Activated T-helper 1 cell treated with anti-CD3 and anti-CD28 coated beads, Interleukin-12 subunit alpha, Interleukin-12 subunit beta, Interleukin-2, Interleukin-4 antibody, amounts not matched to agents 30 ng/mL and 10 ng/mL and 1 ng/mL, durations not matched to agents 14 hours and 24 hours and 36 hours (primary cell): ENCODE measurements around the gene ELMOD3. TPM values are rescaled to one million over a fixed set of nuclear protein-coding genes. Genes with fewer than 3 reads are reported as not detected.

ENCODE experiments used
- DNase-seq: peaks from one replicate; pipeline ENCODE4 v3.0.0; 2021; ENCODE audit warnings: low spot score
- H3K27ac Mint-ChIP-seq: one replicate; pipeline ENCODE4 v1.8.0; 2021; ENCODE audit warnings: mild to moderate bottlenecking, mixed read lengths
- H3K27me3 Mint-ChIP-seq: one replicate; pipeline ENCODE4 v1.8.0; 2022; ENCODE audit warnings: mild to moderate bottlenecking, moderate library complexity, mixed read lengths; ENCODE audit not compliant: insufficient read depth
- H3K36me3 Mint-ChIP-seq: one replicate; pipeline ENCODE4 v1.8.0; 2021; ENCODE audit warnings: low read depth, mixed read lengths
- H3K4me1 Mint-ChIP-seq: one replicate; pipeline ENCODE4 v1.8.0; 2021; ENCODE audit warnings: low read depth, mixed read lengths
- H3K4me3 Mint-ChIP-seq: one replicate; pipeline ENCODE4 v1.8.0; 2021; ENCODE audit warnings: mild to moderate bottlenecking, moderate library complexity, mixed read lengths
- H3K9me3 Mint-ChIP-seq: one replicate; pipeline ENCODE4 v1.8.0; 2021; ENCODE audit warnings: mixed read lengths
- intact Hi-C: fragments of 100-400 bp; cut with micrococcal nuclease; formaldehyde crosslinking; loops from one replicate; pipeline ENCODE4 v1.15.1; 2024
- total RNA-seq: library from RNA; stranded (reverse); gene quantifications from 2 replicates; pipeline ENCODE4 v1.2.3, GENCODE V29; 2022

Gene ELMOD3
- total RNA-seq, 1 donor from 2014 or later: 15.9 TPM

DNA sequence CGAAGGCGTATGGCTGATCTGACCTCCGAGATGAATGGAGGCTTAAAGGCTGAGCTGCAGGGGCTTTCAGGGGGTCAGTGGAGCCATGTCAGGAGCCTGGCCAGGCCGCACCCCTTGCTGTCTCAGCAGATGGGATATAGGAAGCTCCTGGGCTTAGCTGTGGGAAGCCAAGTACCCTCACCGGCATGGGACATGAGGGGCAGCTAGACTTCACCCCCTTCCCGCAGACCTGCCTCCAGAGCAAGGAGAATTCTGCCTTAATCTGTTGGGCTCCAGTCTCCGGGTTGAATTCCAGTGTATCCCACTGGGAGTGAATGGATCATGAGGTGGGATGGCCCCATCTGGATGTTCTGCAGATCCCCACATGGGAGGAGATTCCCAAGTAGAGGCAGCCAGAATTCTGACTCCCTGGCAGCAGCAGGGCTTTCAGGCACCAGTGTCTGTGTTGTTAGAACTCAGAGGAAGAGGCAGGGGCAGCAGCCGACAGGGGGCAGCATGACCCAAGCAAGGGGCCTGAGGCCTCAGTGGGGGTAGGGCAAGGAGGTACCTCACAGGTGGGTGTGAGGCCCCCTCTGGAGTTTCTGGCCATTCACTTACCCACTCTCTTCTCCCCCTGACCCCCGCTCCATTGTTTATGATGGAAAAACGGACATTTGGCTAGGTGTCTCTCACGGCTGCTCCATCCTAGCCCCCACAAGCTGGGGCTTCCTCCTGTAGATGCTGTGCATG lies 36.5 kb downstream of the ELMOD3 start:
- no peaks in the 10 kb centered on the region for H3K9me3 Mint-ChIP-seq
- peak; percentile 54 for DNase-seq
- no peaks in the 10 kb centered on the region for H3K27me3 Mint-ChIP-seq
- no peak overlapping the region for H3K27ac Mint-ChIP-seq
- H3K4me1 Mint-ChIP-seq: peaks cover 21% of the 10 kb centered on the region
- intact Hi-C loops: loop anchor here (1.0 kb wide), 2 partner anchors 29 to 161 kb away; no protein-coding TSS in a partner anchor
- no peak overlapping the region for H3K4me3 Mint-ChIP-seq
- peaks cover 19% of the 10 kb centered on the region for H3K36me3 Mint-ChIP-seq

GRCh38 chr2:85393836-85394235 lies 39.3 kb downstream of the ELMOD3 start:
- Mint-ChIP-seq H3K4me3 (no peak overlapping the region), H3K9me3 (no peaks in the 10 kb centered on the region), H3K27me3 (no peaks in the 10 kb centered on the region), H3K4me1 (peaks cover 39% of the 10 kb centered on the region), H3K27ac (no peak overlapping the region), H3K36me3 (peaks cover 25% of the 10 kb centered on the region)
- intact Hi-C loops: no loop called here
- no peak for DNase-seq

GRCh38 chr2:85394261-85394681 lies 39.7 kb downstream of the ELMOD3 start:
- DNase-seq: no peak
- H3K27ac Mint-ChIP-seq: no peak overlapping the region
- H3K9me3 Mint-ChIP-seq: no peaks in the 10 kb centered on the region
- H3K4me3 Mint-ChIP-seq: no peak overlapping the region
- intact Hi-C loops: no loop called here
- H3K36me3 Mint-ChIP-seq: peaks cover 22% of the 10 kb centered on the region
- H3K27me3 Mint-ChIP-seq: no peaks in the 10 kb centered on the region
- peaks cover 39% of the 10 kb centered on the region for H3K4me1 Mint-ChIP-seq

GRCh38 chr2:85394976-85395375 lies 40.4 kb downstream of the ELMOD3 start:
- H3K4me3 Mint-ChIP-seq: no peak overlapping the region
- no peak for DNase-seq
- H3K36me3 Mint-ChIP-seq: peaks cover 16% of the 10 kb centered on the region
- no peaks in the 10 kb centered on the region for H3K9me3 Mint-ChIP-seq
- peaks cover 39% of the 10 kb centered on the region for H3K4me1 Mint-ChIP-seq
- H3K27ac Mint-ChIP-seq: no peak overlapping the region
- intact Hi-C loops: no loop called here
- no peaks in the 10 kb centered on the region for H3K27me3 Mint-ChIP-seq

- Mint-ChIP-seq H3K36me3 (peaks cover 20% of the 10 kb centered on the region), H3K4me3 (no peak overlapping the region), H3K4me1 (peaks cover 38% of the 10 kb centered on the region), H3K27ac (no peak overlapping the region), H3K27me3 (no peaks in the 10 kb centered on the region), H3K9me3 (no peaks in the 10 kb centered on the region)
- intact Hi-C loops: no loop called here
- no peak for DNase-seq
These were observed 41.4 kb downstream of the ELMOD3 start for GRCh38 chr2:85395912-85396475.

- Mint-ChIP-seq H3K36me3 (peaks cover 22% of the 10 kb centered on the region), H3K9me3 (no peaks in the 10 kb centered on the region), H3K4me1 (peaks cover 30% of the 10 kb centered on the region), H3K4me3 (no peak overlapping the region), H3K27ac (peak overlapping the region; percentile 52), H3K27me3 (no peaks in the 10 kb centered on the region)
- DNase-seq: no peak
- intact Hi-C loops: no loop called here
These were observed 42.2 kb downstream of the ELMOD3 start for GRCh38 chr2:85396531-85397470.

- DNase-seq: no peak
- Mint-ChIP-seq H3K27me3 (no peaks in the 10 kb centered on the region), H3K36me3 (peaks cover 27% of the 10 kb centered on the region), H3K4me1 (peaks cover 24% of the 10 kb centered on the region), H3K4me3 (no peak overlapping the region), H3K27ac (no peak overlapping the region), H3K9me3 (peaks cover 2% of the 10 kb centered on the region)
- intact Hi-C loops: no loop called here
These were observed 43.4 kb downstream of the ELMOD3 start for GRCh38 chr2:85397925-85398331.

GRCh38 chr2:85398426-85399182 lies 44.0 kb downstream of the ELMOD3 start:
- Mint-ChIP-seq H3K4me3 (no peak overlapping the region), H3K36me3 (peaks cover 29% of the 10 kb centered on the region), H3K27ac (no peak overlapping the region), H3K27me3 (no peaks in the 10 kb centered on the region), H3K4me1 (peaks cover 18% of the 10 kb centered on the region), H3K9me3 (peaks cover 7% of the 10 kb centered on the region)
- DNase-seq: no peak
- intact Hi-C loops: no loop called here

DNA sequence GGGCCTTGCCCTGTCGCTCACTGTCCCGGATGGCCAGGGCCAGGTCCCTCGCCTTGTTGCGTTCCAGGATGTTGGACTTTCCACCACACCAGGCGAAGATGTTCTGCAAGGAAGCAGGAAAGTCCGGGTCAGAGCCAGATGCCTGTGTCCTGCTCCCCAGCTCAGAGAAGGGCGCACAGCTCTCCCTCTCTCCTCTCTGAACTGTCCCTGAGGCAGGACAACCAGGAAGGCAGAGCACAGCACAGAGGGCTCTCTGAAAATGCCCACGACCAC lies 44.5 kb downstream of the ELMOD3 start:
- Mint-ChIP-seq H3K36me3 (peaks cover 30% of the 10 kb centered on the region), H3K4me3 (no peak overlapping the region), H3K9me3 (peaks cover 12% of the 10 kb centered on the region), H3K4me1 (peaks cover 18% of the 10 kb centered on the region), H3K27me3 (no peaks in the 10 kb centered on the region), H3K27ac (no peak overlapping the region)
- intact Hi-C loops: no loop called here
- DNase-seq: no peak

DNA sequence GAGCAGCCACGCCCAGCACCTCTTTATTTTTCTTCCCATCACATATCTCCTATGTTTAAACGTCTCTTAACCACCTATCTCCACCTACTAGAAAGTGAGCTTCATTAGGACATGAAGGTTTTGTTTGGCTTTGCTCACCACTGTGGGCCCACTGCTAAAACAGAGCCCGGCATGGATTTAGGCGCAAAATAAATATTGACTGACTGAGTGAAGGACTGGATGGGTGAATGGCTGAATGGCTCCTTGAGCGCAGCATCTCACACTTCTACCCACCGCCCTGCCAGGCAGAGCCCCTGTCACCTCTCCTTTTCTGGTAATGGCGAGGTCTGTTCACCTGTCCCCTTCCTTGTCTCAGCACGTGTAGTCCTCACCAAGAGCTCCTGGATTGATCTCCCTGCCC lies 45.5 kb downstream of the ELMOD3 start:
- no peak overlapping the region for H3K4me3 Mint-ChIP-seq
- H3K4me1 Mint-ChIP-seq: peaks cover 21% of the 10 kb centered on the region
- peaks cover 32% of the 10 kb centered on the region for H3K36me3 Mint-ChIP-seq
- H3K27me3 Mint-ChIP-seq: no peaks in the 10 kb centered on the region
- no peak for DNase-seq
- H3K9me3 Mint-ChIP-seq: peaks cover 14% of the 10 kb centered on the region
- no peak overlapping the region for H3K27ac Mint-ChIP-seq
- intact Hi-C loops: no loop called here

- Mint-ChIP-seq H3K4me3 (no peak overlapping the region), H3K27me3 (no peaks in the 10 kb centered on the region), H3K9me3 (peaks cover 14% of the 10 kb centered on the region), H3K27ac (no peak overlapping the region), H3K36me3 (peaks cover 36% of the 10 kb centered on the region), H3K4me1 (peaks cover 29% of the 10 kb centered on the region)
- DNase-seq: no peak
- intact Hi-C loops: no loop called here
These were observed 46.2 kb downstream of the ELMOD3 start for GRCh38 chr2:85400541-85401463.

DNA sequence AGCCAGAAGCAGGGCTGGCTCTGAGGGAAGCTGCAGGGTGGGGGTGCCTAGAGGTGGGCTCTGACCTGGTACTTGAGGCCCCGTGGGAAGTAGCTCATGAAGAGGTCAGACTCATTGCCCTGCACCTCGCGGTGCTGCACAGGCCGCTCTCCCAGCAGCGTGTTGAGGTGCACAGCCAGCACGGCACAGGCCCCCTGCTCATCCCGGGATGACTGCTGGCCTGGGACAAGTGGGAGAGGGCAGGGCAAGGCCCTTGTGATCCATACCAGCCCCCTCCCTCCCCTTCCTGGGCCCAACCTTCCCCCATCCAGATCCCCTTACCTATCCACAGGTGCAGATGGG lies 46.9 kb downstream of the ELMOD3 start:
- Mint-ChIP-seq H3K27me3 (no peaks in the 10 kb centered on the region), H3K4me1 (peaks cover 33% of the 10 kb centered on the region), H3K4me3 (no peak overlapping the region), H3K36me3 (peaks cover 35% of the 10 kb centered on the region), H3K9me3 (peaks cover 14% of the 10 kb centered on the region), H3K27ac (no peak overlapping the region)
- no peak for DNase-seq
- intact Hi-C loops: no loop called here
